Endothelial cell of umbilical vein (primary cell): ENCODE measurements around the gene NEK8. TPM values are rescaled to one million over a fixed set of nuclear protein-coding genes. Genes with fewer than 3 reads are reported as not detected.

Source experiments
- BruUV-seq: library from RNA; stranded (reverse); fragments of 400-500 nt; replicated peaks from 2 replicates; lab custom pipeline; 2021; lab: Mats Ljungman, UMichigan
- CTCF ChIA-PET: fragments of 300-600, 350-600 bp; sonication (Branson Sonifier 250); formaldehyde crosslinking; loops from one replicate; lab custom pipeline; 2021; ENCODE audit warnings: antibody characterized with exemption, inconsistent platforms; lab: Charles Lee
- POLR2A ChIA-PET: fragments of 300-600, 350-600 bp; sonication (Branson Sonifier 250); formaldehyde crosslinking; loops from one replicate; lab custom pipeline; 2021; ENCODE audit warnings: antibody characterized with exemption, inconsistent platforms; lab: Charles Lee
- DNase-seq: peaks from one replicate; pipeline ENCODE4 v3.0.0-alpha.2; 2011; ENCODE audit warnings: low read depth, low spot score
- FAIRE-seq: peaks from 2 replicates; lab custom pipeline; 2011; peaks lifted over from hg19 to GRCh38; lab: Jason Lieb, UNC
- H2AFZ ChIP-seq: 2 replicates; pipeline ENCODE4 v1.6.0; 2012; ENCODE audit warnings: low read depth, low read length, control low read depth, inconsistent platforms
- H3K27ac ChIP-seq: 2 replicates; pipeline ENCODE4 v1.5.1; 2011; ENCODE audit warnings: low read depth, mild to moderate bottlenecking, control low read depth, low read length, moderate library complexity; ENCODE audit not compliant: insufficient read depth
- H3K27me3 ChIP-seq, 2 experiments: 2 replicates each; pipeline versions ENCODE4 v1.6.0 to v1.6.1; 2011; ENCODE audit warnings: low read length in 2 of 2, mixed read lengths in 1 of 2; ENCODE audit not compliant: control insufficient read depth in 2 of 2, insufficient read depth in 2 of 2
- H3K36me3 ChIP-seq, 2 experiments: 2 replicates in 1 of 2; 3 replicates in 1 of 2; pipeline ENCODE4 v1.5.1; 2011; ENCODE audit warnings: low read length in 2 of 2, mild to moderate bottlenecking in 1 of 2, moderate library complexity in 1 of 2; ENCODE audit not compliant: control insufficient read depth in 2 of 2, insufficient read depth in 2 of 2; ENCODE audit errors: extremely low read depth in 1 of 2
- H3K4me1 ChIP-seq: 3 replicates; pipeline ENCODE4 v1.5.1; 2011; ENCODE audit warnings: mild to moderate bottlenecking, low read length; ENCODE audit not compliant: control insufficient read depth, insufficient read depth; ENCODE audit errors: extremely low read depth
- H3K4me2 ChIP-seq: 2 replicates; pipeline ENCODE4 v1.6.1; 2011; ENCODE audit warnings: low read length, control low read depth, mixed read lengths; ENCODE audit not compliant: insufficient read depth
- H3K4me3 ChIP-seq, 3 experiments: fragments of 200-600 bp in 1 of 3; sonication (generic), shearing (Covaris generic) in 1 of 3; replicated peaks in 1 of 3; 2 replicates each; pipeline ENCODE4 v1.5.1; 2011 to 2016; ENCODE audit warnings: control low read depth in 3 of 3, low read length in 3 of 3, mild to moderate bottlenecking in 2 of 3, inconsistent platforms in 1 of 3, low read depth in 1 of 3, moderate library complexity in 1 of 3; ENCODE audit not compliant: insufficient read depth in 1 of 3
- H3K79me2 ChIP-seq: 2 replicates; pipeline ENCODE4 v1.6.0; 2012; ENCODE audit warnings: low read length, inconsistent platforms; ENCODE audit not compliant: control insufficient read depth, insufficient read depth
- H3K9ac ChIP-seq: replicated peaks from 2 replicates; pipeline ENCODE3; 2011; ENCODE audit warnings: low read length, control low read depth; ENCODE audit not compliant: insufficient read depth; ENCODE audit errors: extremely low read depth
- H3K9me1 ChIP-seq: replicated peaks from 3 replicates; pipeline ENCODE4 v1.6.0; 2011; ENCODE audit warnings: mild to moderate bottlenecking, low read length; ENCODE audit not compliant: control insufficient read depth, insufficient read depth; ENCODE audit errors: extremely low read depth
- H3K9me3 ChIP-seq: replicated peaks from 2 replicates; pipeline ENCODE4 v1.5.1; 2012; ENCODE audit warnings: low read length, inconsistent platforms; ENCODE audit not compliant: control insufficient read depth, insufficient read depth
- H4K20me1 ChIP-seq: replicated peaks from 2 replicates; pipeline ENCODE3; 2011; ENCODE audit warnings: mild to moderate bottlenecking, low read length; ENCODE audit not compliant: control insufficient read depth, insufficient read depth; ENCODE audit errors: extremely low read depth
- EZH2 ChIP-seq: IDR thresholded peaks from 2 replicates; pipeline ENCODE4 v1.6.1; 2012; ENCODE audit warnings: borderline replicate concordance, low read depth, mild to moderate bottlenecking, moderate library complexity, low read length, inconsistent platforms; ENCODE audit not compliant: severe bottlenecking
- FOS ChIP-seq: IDR thresholded peaks from 2 replicates; pipeline ENCODE4 v1.6.1; 2011; ENCODE audit warnings: mild to moderate bottlenecking, low read length, moderate library complexity, borderline replicate concordance; ENCODE audit not compliant: insufficient read depth
- GATA2 ChIP-seq: IDR thresholded peaks from 2 replicates; pipeline ENCODE4 v1.7.0; 2011; ENCODE audit warnings: low read depth, mild to moderate bottlenecking, moderate library complexity, mixed read lengths, low read length; ENCODE audit not compliant: insufficient read length, insufficient read depth
- MYC ChIP-seq: IDR thresholded peaks from one replicate; pipeline ENCODE4 v1.6.1; 2011; ENCODE audit warnings: mild to moderate bottlenecking, low read depth, low read length
- POLR2A ChIP-seq: IDR thresholded peaks from 2 replicates; pipeline ENCODE4 v1.6.1; 2012; ENCODE audit warnings: low read depth, mild to moderate bottlenecking, control low read depth, low read length
- dilution Hi-C: fragments of 300-500 bp; cut with MboI; formaldehyde crosslinking; loops from one replicate; pipeline ENCODE4 v1.15.0; 2019; ENCODE audit warnings: low sequenced_read_pairs; ENCODE audit not compliant: extremely low pct_ligation_motif_present
- intact Hi-C: fragments of 100-400 bp; cut with micrococcal nuclease; formaldehyde crosslinking; loops from one replicate; pipeline ENCODE4 v1.10.0; 2022
- polyA plus RNA-seq, 4 experiments: library from polyadenylated mRNA; depleted of rRNA in 3 of 4; stranded (reverse) in 3 of 4; unstranded in 1 of 4; fragments of >200 nt; gene quantifications; 2 replicates each; pipeline versions ENCODE4 v1.2.1 to v1.2.3, GENCODE V29; 2011 to 2012; ENCODE audit warnings: missing spikeins in 1 of 4
- total RNA-seq: library from RNA; stranded (reverse); gene quantifications from 2 replicates; pipeline ENCODE4 v1.2.3, GENCODE V29; 2021
- TF ChIP-seq, protein P1 (sequence below), 2 donors: IDR thresholded peaks; 1 replicate in 1 of 2; 2 replicates in 1 of 2; pipeline ENCODE4 v1.5.1; 2011; ENCODE audit warnings: low read length in 2 of 2, mild to moderate bottlenecking in 2 of 2, moderate library complexity in 2 of 2, control low read depth in 1 of 2, inconsistent platforms in 1 of 2, low read depth in 1 of 2; ENCODE audit not compliant: insufficient read depth in 1 of 2; ENCODE audit errors: extremely low read depth in 1 of 2
- TF ChIP-seq, protein P2 (sequence below): IDR thresholded peaks from 2 replicates; pipeline ENCODE4 v1.6.1; 2011; ENCODE audit not compliant: insufficient read depth, insufficient read length

Gene NEK8
- total and polyA plus RNA-seq, 2 donors (not counting 3 experiments of a cell fraction or from before 2014, with no cell fraction given), result 3.1 to 3.2 TPM

DNA sequence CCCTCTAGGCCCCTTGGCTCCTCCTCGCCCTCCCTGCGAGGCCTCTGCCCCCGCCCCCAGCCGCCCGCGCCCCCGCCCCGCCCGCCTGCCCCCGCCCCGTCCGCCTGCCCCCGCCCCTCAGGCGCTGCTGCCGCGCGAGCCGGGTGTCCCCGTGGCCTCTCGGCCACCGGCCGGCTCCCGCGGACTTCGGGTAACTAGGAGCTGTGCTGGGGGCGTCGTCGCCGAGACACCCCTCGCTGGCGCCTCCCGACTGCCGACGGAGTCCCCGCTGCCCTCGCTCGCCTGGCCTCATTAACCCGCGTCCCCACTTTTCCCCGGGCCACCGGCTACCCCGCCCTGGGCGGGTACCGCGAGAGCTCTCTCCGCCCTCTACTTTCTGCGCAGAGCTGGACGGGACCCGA is 2.4 kb upstream of the NEK8 start, which contains the start of gene TLCD1:
TLCD1 (minus strand) TSS at position 8 of the 401 bp plus-strand sequence. CDS start 136 bp downstream, outside the sequence.
- H3K36me3 ChIP-seq, result peaks cover 15 to 19% of the 10 kb centered on the region in 2 experiments
- DNase-seq (no peak), FAIRE-seq (no peak)
- BruUV-seq, result no TSS peak
- peaks cover 40% of the 10 kb centered on the region for H3K4me1 ChIP-seq
- ChIA-PET CTCF (interaction anchor here (0.6 to 13.7 kb wide), 38 partner anchors 9 to 398 kb away, joined by 3 to 602 read pairs (median 8); partner anchors contain the start of genes ERAL1, FAM222B, FLOT2 and PHF12), POLR2A (interaction anchor here (1.3 to 4.7 kb wide), 3 partner anchors 15 to 226 kb away, joined by 3 to 45 read pairs (median 11); no protein-coding TSS in a partner anchor)
- peak within 1 kb of the TSS; percentile 10 for H3K27ac ChIP-seq
- dilution Hi-C loops, result no loop called here
- peak within 1 kb of the TSS; percentile 53 for H3K9ac ChIP-seq
- peak within 1 kb of the TSS; percentile 84 for H2AFZ ChIP-seq
- H4K20me1 ChIP-seq, result no peaks in the 10 kb centered on the region
- H3K9me1 ChIP-seq, result no peaks in the 10 kb centered on the region
- H3K4me2 ChIP-seq, result peak within 1 kb of the TSS; percentile 68
- H3K79me2 ChIP-seq, result peaks cover 24% of the 10 kb centered on the region
- H3K4me3 ChIP-seq, result peak within 1 kb of the TSS; percentile 29 to 57 (median 41)
- TF ChIP-seq FOS (no peak), MYC (no peak), POLR2A (no peak), EZH2 (no peak), GATA2 (no peak)
- TF ChIP-seq, protein P1, sequence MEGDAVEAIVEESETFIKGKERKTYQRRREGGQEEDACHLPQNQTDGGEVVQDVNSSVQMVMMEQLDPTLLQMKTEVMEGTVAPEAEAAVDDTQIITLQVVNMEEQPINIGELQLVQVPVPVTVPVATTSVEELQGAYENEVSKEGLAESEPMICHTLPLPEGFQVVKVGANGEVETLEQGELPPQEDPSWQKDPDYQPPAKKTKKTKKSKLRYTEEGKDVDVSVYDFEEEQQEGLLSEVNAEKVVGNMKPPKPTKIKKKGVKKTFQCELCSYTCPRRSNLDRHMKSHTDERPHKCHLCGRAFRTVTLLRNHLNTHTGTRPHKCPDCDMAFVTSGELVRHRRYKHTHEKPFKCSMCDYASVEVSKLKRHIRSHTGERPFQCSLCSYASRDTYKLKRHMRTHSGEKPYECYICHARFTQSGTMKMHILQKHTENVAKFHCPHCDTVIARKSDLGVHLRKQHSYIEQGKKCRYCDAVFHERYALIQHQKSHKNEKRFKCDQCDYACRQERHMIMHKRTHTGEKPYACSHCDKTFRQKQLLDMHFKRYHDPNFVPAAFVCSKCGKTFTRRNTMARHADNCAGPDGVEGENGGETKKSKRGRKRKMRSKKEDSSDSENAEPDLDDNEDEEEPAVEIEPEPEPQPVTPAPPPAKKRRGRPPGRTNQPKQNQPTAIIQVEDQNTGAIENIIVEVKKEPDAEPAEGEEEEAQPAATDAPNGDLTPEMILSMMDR (IDR thresholded peaks at IDR 0.05; ENCODE audit: extremely low read depth in 1 of 2, insufficient read depth in 1 of 2, low read depth in 1 of 2, low read length in 2 of 2), result no peak
- TF ChIP-seq, protein P2, sequence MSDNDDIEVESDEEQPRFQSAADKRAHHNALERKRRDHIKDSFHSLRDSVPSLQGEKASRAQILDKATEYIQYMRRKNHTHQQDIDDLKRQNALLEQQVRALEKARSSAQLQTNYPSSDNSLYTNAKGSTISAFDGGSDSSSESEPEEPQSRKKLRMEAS, result no peak
- H3K9me3 ChIP-seq, result no peaks in the 10 kb centered on the region
- no peaks in the 10 kb centered on the region for H3K27me3 ChIP-seq
- intact Hi-C loops, result loop anchor here (1.0 to 2.0 kb wide), 3 partner anchors 167 to 190 kb away; partner anchors contain the start of gene DHRS13
